Kasumi-1 (cell line): ENCODE measurements around the gene NFKBIZ.
"Not testable (repeated sequence)": the region's sequence is repeated elsewhere in the genome, so short reads cannot be mapped to it uniquely, and the experiment has no call there.

ENCODE experiments used
- DNase-seq, 2 experiments: peaks; one replicate each; lab custom pipeline; 2025; lab: John Stamatoyannopoulos, UW

The NFKBIZ gene

DNA sequence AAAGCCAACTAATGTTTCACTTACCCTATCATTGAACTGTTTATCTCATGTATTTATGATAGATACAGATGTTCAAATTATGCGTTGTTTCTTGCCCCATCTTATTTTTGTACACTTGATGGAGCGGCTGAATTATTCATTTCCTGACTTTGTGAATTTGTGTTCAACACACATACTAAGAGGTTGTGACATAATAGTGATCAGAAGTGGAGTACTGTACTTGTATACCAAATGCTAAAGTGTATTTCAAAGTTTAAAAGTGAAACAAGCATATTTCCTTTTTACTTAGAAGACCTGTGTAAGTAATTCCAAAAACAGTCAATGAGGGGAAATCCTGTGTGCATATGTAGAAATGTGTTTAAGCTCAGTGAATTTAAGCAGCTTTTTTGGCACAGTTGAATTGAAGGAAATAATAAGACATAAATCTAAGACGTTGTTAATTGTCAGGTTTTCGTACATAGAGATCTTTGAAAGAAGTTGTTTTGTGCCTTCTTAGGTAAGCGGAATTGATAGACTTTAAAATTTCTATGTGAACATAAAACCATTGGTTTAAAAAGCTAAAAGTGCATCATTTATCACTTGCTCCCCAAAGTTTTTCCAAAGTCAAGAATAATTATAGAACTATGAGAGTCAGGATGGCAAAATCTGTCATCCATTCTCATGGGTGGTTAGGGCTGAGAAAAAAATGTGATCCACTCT lies 1.9 kb downstream of the NFKBIZ start:
- DNase-seq = no peak

DNA sequence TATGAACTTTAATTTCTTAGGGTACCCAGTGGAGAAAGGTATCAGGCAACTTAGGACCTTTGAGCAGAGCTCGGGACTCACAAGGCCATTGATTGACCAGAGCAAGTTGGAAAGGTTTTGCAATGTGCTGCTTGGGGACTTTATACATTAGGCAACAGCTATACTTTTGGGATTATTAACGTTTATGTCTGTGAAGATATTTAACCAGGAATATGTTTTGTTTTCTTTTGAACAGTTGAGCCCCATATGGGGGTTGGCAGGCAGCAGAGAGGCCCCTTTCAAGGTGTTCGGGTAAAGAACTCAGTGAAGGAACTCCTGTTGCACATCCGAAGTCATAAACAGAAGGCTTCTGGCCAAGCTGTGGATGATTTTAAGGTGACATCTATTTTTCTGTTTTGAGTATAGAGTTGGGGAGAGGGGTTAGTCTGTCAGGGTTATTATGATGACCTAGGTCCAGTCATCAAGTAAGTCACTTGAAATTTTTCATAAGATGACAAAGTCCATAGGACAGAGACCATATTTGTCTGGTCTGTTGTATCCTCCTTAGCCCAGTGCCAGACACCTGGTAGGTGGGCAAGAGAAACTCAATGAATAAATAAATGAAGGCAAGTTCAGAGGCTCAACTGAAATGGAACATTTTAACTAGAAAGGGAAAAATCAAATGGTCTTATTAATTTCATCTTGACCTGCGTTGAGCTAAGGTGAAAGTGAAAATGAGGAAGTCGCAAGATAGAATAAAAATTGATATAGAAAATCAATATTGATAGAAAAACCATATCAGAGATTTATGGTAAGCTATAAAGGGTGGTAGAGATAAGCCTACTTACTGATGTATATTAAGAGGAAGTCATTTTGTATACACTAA lies 2.8 kb downstream of the NFKBIZ start:
- DNase-seq = no peak

DNA sequence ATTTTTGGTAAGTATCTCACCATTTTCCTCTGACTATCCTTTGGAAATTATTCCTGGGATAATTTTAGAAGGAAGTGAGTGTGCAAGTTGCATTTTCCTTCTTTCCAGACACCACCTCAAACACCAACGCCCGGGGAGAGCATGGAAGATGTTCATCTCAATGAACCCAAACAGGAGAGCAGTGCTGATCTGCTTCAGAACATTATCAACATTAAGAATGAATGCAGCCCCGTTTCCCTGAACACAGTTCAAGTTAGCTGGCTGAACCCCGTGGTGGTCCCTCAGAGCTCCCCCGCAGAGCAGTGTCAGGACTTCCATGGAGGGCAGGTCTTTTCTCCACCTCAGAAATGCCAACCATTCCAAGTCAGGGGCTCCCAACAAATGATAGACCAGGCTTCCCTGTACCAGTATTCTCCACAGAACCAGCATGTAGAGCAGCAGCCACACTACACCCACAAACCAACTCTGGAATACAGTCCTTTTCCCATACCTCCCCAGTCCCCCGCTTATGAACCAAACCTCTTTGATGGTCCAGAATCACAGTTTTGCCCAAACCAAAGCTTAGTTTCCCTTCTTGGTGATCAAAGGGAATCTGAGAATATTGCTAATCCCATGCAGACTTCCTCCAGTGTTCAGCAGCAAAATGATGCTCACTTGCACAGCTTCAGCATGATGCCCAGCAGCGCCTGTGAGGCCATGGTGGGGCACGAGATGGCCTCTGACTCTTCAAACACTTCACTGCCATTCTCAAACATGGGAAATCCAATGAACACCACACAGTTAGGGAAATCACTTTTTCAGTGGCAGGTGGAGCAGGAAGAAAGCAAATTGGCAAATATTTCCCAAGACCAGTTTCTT lies 3.9 kb downstream of the NFKBIZ start:
- no peak for DNase-seq

DNA sequence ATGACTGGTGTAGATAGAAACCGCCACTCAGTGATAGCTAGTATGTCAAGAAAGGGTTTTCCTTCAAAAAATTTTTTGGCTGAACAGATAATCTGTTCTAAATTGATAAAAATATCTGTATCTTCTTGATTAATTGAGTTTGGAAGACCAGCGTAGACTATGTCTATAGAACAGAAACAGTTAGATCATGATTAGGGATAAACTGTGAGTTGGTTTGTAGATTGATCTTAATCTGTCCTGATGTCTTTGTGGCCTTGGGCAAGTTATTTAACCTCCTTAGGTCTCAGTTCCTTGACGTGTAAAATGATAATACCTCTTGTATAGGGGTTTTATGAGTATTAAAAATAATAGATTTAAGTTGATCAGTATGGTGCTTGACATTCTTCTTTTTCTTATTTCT lies 4.7 kb downstream of the NFKBIZ start:
- DNase-seq = no peak

DNA sequence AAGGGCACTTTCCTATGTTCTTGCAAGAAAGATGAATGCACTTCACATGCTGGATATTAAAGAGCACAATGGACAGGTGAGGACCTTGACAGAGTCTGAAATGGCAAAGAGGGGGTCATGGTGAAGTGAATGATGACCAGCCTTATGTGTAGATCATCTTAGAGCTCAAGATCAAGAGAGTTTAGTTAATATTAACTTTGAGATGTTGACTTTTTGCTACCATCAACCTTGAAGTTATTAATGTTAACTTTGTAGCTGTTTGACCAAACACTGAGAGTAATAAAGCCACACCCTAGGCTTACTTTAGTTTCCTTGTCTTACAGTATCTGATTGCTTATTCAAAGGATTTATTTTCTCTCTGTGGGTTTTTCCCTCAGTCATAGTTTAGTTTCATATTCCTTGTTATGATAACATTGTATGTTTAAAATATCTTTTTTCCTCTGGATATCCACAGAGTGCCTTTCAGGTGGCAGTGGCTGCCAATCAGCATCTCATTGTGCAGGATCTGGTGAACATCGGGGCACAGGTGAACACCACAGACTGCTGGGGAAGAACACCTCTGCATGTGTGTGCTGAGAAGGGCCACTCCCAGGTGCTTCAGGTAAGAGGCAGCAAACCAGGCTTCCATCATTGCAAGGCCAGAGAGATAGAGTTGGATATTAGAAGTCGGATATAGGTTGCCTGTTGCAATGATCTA lies 5.4 kb downstream of the NFKBIZ start:
- no peak for DNase-seq

DNA sequence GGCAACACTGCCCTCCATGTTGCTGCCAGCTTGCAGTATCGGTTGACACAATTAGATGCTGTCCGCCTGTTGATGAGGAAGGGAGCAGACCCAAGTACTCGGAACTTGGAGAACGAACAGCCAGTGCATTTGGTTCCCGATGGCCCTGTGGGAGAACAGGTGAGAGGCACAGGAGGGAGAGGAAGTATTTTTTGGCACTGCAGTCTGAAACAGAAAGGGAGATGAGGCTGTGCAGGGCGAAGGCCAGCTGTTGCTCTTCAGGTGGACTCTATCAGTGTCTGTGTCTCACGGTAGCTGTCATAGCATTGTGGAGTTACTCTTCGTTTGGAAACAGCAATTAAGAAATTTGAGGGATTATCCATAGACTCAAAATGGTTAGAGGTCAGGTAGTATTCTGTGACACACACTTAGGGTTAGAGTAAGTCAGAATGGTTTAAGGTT lies 8.0 kb downstream of the NFKBIZ start:
- DNase-seq = no peak

DNA sequence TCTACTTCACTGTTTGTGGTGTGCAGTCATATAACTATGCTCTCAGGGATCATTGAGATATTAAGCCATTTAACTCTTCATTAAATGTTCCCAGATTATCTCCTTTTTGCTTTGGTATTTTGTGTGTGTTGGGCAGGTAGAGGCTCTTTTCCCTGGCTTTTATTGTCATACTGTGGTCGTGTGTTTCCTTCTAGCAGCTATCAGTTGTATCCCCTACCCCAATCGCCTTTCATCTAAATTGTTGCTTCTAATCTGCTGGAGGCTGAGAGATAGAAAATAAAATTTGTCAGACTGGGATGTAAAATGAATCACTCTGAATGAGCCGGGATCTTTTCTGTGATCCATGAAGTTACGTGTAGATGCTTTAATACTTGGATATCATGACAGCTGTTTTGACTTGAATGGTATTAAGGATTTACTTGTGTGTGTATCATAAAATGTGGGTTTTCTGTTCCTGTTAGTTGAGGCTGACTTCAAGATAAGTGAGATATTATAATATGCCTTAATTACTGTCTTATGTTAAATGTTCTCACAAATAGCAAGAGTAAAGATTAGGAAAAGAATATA lies 9.2 kb downstream of the NFKBIZ start:
- DNase-seq = no peak

DNA sequence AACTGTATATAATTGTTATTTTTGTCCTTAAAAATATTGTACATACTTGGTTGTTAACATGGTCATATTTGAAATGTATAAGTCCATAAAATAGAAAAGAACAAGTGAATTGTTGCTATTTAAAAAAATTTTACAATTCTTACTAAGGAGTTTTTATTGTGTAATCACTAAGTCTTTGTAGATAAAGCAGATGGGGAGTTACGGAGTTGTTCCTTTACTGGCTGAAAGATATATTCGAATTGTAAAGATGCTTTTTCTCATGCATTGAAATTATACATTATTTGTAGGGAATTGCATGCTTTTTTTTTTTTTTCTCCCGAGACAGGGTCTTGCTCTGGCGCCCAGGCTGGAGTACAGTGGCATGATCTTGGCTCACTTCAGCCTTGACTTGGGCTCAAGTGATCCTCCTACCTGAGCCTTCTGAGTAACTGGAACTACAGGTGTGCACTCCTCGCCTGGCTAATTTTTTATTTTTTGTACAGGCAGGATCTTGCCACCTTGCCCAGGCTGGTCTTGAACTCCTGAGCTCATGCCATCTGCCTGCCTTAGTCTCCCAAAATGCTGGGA lies 10.7 kb downstream of the NFKBIZ start:
- no peak for DNase-seq

DNA sequence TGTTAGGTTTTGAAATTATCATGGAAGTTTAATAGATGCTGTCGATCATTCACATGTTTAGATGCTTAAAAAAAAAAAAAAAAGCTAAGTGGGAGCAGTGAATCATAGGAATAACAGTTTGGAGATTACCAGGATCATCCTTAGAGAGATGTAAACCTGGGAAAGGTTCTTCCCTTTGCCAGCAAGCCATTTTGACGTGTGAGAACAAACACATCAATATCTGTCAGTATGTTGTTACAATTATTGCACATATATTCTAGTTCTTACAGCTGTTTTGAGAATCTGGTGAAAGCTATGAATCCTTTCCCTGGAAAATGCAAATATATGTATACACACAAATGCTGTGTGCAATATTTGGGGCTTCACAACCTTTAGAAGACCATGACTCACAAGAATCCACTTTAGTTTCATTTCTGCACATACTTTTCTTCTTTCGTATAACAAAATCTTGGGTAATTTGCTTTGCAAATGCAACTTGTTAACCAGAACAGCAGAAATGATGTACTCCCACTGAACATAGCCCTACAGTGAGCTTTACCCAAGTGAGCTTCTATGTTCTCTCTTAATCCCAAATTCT lies 12.0 kb downstream of the NFKBIZ start:
- DNase-seq = no peak

DNA sequence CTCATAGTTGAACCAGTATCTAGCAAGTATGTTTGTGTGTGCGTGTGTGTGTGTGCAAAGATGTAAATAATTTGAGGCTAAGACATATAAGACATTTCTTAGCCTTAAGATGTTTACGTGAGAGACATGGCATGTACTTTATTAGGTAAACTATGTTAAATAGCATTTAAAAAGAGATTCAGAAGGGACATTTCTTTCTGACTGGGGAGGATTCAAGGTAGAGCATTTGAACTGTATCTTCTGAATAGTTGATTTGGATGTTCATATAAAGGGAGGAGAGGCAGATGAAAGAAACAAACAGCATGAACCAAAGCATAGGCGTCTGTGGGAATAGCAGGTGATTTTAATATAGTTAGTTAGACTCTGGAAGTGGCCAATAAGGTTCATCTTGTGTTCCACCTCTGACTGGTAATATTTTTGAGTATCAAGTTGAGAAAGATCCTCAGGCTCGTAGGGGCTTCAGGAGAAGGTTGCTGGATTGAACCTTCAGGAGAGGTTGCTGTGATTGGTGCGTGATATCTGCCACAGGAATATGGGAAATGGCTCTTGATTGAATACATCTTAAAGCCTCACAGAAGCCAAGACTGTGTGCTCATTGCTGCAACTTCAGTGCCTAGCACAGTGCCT lies 12.6 kb downstream of the NFKBIZ start:
- no peak for DNase-seq

DNA sequence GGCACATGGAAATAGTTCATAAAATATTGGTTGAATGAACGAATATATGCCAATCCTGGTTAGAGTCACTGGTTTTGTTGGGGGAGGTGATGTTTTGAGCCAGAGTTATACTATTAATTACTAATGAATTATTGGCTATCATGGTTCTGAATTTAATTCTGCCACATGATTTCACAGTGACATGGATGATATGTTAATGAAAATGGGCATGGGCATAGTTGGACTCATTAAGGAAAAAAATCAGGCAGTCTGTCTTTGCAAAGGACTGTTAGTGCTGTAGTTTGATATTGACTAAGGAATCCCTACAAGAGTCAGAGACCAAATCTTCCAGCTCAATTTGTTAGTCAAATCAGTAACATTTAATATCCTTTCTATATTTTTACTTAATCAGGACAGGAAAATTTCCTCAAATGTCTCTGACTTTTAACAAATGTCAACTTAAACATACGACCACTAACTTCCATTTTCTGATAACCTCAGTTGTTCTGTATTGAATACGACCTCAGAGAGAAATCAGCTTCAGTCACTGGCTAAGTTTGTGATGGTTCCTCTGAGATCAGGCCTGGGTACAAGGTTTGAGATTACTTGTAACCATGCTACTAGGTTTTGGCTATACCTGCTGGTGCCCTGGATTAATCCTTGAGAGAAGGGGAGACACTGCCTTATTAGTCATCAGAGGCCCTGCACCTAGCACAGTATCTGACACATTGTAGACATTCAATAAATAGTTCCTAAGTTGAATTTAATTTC lies 13.3 kb downstream of the NFKBIZ start:
- DNase-seq = no peak

DNA sequence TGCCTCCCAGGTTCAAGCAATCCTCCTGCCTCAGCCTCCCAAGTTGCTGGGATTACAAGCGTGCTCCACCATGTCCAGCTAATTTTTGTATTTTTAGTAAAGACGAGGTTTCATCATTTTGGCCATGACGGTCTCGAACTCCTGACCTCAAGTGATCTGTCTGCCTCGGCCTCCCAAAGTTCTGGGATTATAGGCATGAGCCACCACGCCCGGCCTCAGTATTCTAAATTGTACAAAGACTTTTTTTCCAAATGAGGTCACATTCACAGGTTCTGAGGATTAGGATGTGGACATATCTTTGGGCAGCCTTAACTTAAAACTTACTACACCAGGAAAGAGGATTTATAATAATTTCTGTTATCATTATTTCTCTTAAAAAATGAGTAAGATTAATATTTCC lies 15.6 kb downstream of the NFKBIZ start:
- not testable (repeated sequence) for DNase-seq

DNA sequence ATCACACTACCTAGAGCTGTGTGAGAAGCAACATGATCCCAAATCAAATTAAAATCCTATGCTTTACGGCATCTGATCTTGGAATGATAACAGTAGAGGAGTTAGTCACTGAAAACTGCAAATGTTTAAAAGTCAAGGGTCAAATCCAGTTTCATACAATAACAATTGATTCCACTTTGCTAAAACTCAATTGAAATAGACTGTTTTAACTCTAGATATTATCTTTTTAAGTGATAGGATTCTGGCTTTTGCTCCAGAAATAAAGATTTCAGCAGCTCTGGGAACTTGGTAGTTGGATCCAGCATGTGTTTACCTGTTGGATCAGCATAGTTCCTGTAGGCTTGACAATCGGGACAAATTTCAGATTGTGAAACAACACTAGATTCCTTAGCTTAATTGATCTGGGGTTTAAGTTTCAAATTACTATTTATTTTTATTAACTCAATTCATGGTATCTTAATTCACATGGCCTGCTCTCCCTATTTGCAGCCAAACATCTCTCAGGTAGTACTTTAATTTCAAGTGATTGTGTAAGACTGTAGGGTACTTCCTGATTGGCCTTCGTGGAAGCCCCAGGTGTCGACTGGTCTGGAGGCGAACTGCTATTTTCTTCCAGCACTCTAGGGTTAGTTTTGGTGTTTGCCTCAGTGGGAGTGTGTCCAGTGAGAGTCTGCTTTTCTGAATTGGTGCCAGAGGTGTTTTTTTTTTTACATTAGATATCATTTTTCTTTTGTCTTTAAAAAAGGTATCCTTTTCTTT lies 16.6 kb downstream of the NFKBIZ start:
- DNase-seq = no peak

DNA sequence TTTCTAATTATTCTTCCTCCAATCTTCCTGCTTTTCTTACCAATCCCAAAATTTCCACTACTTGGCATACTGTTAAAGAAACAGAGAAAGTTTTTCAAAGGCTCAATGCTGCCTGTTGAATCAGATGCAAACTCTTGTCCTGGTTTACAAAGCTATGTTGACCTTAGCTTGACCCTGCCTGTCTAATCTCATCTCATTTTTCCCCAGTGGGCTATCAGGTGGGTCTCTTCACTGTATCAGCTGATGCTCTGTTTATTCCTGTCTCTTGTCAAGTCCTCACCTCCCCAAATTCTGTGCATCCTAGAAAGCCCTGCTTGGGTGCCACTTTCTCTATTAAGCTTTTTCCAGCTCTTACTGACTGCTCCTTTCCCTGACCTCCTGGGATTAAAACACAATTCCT lies 18.2 kb downstream of the NFKBIZ start:
- no peak for DNase-seq

DNA sequence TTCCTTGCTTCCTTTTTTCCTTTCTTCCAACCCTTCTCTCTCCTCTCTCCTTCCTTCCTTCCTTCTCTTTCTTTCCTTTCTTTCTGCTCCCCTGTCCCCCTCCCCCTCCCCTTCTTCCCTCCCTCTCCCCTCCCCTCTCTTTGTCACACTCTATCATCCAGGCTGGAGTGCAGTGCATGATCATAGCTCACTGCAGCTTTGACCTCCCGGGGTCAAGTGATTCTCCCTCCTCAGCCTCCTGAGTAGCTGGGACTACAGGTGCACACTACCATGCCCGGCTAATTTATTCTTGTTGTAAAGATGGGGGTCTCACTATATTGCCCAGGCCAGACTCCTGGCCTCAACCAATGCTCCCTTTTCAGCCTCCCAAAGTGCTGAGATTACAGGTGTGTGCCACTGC lies 18.7 kb downstream of the NFKBIZ start:
- DNase-seq = no peak

DNA sequence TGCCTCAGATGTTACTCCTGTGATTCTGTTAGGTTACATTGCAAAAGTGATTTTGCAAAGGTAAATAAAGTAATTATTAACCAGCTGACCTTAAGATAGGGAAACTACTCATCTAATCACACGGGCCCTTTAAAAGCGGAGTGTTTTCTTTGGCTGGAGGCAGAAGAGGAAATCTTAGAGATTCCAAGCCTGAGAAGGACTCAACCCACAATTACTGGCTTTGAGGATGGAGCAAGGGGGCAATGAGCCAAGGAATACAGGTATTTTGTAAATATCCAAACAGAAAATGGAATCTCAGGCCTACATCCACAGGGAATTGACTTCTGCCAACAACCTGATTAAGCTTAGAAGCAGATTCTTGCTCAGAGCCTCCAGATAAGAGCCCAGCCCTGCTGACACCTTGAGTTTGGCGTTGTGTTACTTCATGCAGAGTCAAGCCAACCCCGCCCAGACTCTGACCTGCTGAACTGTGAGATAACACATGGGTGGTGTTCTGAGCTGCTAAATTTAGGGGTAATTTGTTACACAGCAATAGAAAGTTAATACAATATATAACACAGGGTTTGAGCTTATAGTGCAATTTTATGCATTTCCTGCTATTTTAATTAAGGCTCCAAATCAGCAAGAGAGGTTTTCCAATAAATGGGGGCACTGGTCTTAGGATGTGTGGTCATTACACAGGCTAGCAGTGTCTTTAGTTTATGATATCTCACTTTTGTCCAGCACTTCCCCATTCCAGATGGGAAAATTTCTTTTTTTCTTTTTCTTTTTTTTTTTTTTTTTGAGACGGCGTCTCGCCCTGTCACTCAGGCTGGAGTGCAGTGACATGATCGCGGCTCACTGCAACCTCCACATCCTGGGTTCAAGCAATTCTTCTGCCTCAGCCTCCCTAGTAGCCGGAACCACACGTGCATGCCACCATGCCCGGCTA lies 19.5 kb downstream of the NFKBIZ start:
- DNase-seq = no peak

DNA sequence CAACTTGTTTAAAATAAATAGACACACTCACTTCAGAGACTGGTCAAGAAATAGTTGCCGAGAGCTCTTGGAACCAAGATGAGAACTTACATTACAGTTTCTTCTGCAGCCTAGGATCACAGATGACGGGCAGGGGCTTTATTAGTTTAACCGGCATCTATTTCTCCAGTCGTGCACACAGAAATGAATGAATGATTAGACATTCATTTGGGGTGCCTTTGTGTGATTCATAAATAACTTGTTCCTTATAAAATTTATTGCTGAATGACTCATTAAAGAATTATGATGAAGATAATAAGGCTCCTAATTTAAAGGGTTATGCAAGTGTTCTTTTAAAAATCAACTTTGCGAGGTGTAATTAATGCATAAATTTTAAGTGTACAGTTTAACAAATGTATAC lies 20.8 kb downstream of the NFKBIZ start:
- DNase-seq = no peak

DNA sequence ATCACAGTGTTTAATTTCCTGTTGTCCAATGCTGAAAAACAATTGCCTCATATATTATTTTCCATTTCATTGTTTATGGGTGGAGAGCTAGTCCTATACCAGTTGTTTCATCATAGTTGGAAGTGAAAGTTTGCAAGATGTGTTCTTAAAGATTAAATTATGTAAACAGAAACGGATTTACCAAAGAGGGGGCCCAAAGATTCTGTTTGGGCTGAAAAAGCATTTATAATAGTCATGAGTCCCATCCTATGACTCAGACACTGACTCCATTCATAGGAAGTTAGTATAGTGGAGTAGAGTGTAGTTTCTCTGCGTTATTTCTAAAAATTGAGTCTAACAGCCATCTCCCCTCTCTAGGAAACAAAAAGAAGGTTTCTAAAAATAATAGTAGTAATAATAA lies 24.3 kb downstream of the NFKBIZ start:
- DNase-seq = no peak
